ENCODE data around the gene ZFAND2A.
"Not testable (repeated sequence)": the region's sequence is repeated elsewhere in the genome, so short reads cannot be mapped to it uniquely, and the experiment has no call there.

DNA sequence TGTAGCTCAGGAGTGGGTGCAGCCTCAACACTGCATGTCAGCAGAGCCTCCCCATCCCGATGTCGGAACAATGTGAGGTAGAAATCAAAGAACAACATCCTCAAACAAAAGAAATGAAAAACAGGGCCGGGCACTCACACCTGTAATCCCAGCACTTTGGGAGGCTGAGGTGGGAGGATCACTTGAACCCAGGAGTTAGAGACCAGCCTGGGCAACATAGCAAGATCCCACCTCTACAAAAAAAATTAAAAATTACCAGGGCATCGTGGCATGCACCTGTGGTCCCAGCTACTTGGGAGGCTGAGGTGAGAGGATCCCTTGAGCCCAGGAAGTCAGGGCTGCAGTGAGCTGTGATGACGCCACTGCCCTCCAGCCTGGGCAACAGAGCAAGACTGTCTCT lies 17.0 kb downstream of the ZFAND2A start:
- TF ChIP-seq, protein P1, sequence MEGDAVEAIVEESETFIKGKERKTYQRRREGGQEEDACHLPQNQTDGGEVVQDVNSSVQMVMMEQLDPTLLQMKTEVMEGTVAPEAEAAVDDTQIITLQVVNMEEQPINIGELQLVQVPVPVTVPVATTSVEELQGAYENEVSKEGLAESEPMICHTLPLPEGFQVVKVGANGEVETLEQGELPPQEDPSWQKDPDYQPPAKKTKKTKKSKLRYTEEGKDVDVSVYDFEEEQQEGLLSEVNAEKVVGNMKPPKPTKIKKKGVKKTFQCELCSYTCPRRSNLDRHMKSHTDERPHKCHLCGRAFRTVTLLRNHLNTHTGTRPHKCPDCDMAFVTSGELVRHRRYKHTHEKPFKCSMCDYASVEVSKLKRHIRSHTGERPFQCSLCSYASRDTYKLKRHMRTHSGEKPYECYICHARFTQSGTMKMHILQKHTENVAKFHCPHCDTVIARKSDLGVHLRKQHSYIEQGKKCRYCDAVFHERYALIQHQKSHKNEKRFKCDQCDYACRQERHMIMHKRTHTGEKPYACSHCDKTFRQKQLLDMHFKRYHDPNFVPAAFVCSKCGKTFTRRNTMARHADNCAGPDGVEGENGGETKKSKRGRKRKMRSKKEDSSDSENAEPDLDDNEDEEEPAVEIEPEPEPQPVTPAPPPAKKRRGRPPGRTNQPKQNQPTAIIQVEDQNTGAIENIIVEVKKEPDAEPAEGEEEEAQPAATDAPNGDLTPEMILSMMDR (IDR thresholded peaks at IDR 0.05), result not testable (repeated sequence)
- not testable (repeated sequence) for TF ChIP-seq EZH2, EZH2phosphoT487 (IDR thresholded peaks at IDR 0.05)

All from neural progenitor cell (in vitro differentiated cells).